Hepatocyte (in vitro differentiated cells): ENCODE results near the gene GALNT1.

Source experiments
- EZH2 ChIP-seq: fragments of 200-600 bp; sonication (generic); IDR thresholded peaks from 2 replicates; pipeline ENCODE4 v1.6.1; 2016; ENCODE audit warnings: antibody characterized with exemption, mild to moderate bottlenecking, borderline replicate concordance
- EZH2phosphoT487 ChIP-seq: fragments of 200-600 bp; sonication (generic); IDR thresholded peaks from one replicate; pipeline ENCODE4 v1.6.1; 2018; ENCODE audit warnings: antibody characterized with exemption, mild to moderate bottlenecking, low read depth, moderate library complexity; ENCODE audit not compliant: unreplicated experiment, severe bottlenecking
- TF ChIP-seq, protein P1 (sequence below): fragments of 200-600 bp; sonication (generic); IDR thresholded peaks from 2 replicates; pipeline ENCODE4 v1.5.1; 2016; ENCODE audit warnings: antibody characterized with exemption, mild to moderate bottlenecking; ENCODE audit not compliant: poor library complexity

DNA sequence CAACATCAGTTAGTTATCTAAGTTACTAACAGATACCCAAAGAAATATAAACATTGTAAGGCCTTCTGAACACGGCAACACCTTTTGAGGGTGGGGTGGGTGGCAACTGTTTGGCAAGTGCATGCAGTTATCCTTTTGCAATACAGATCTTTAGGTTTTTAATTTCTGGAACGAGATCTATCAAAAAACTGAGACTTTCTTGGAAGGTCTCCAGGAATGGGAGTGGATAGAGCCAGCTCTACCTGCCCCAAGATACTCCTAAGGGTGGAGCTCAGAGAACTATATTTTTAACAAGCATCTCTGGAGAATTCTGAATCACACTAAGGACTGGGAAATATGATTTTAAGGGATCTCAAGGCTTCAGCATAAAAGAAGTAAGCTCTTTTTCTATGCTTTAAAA lies 11.4 kb upstream of the GALNT1 start:
- TF ChIP-seq, protein P1, sequence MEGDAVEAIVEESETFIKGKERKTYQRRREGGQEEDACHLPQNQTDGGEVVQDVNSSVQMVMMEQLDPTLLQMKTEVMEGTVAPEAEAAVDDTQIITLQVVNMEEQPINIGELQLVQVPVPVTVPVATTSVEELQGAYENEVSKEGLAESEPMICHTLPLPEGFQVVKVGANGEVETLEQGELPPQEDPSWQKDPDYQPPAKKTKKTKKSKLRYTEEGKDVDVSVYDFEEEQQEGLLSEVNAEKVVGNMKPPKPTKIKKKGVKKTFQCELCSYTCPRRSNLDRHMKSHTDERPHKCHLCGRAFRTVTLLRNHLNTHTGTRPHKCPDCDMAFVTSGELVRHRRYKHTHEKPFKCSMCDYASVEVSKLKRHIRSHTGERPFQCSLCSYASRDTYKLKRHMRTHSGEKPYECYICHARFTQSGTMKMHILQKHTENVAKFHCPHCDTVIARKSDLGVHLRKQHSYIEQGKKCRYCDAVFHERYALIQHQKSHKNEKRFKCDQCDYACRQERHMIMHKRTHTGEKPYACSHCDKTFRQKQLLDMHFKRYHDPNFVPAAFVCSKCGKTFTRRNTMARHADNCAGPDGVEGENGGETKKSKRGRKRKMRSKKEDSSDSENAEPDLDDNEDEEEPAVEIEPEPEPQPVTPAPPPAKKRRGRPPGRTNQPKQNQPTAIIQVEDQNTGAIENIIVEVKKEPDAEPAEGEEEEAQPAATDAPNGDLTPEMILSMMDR, result no peak
- TF ChIP-seq EZH2, result no peak
- TF ChIP-seq EZH2phosphoT487, result no peak
